Measurements from ENCODE around the gene ZNF787.

DNA sequence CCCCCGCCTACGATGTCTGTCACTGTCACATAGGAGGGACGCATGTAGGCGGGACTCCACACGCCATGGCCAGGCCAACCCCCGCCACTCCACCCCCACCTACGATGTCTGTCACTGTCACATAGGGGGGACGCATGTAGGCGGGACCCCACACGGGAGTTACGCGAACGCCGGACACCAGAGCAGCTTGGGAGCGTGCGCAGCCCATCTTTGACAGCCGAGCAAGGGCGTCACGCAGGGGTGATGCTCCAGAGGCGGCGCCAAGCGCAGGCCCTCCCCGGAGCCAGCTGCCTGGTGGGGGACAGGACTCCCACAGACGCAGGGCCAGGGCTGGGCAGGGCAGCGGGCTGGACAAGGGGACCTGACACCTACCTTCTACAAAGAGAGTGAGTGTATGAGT is 20.0 kb downstream of the ZNF787 start:
- TF ChIP-seq, protein P1, sequence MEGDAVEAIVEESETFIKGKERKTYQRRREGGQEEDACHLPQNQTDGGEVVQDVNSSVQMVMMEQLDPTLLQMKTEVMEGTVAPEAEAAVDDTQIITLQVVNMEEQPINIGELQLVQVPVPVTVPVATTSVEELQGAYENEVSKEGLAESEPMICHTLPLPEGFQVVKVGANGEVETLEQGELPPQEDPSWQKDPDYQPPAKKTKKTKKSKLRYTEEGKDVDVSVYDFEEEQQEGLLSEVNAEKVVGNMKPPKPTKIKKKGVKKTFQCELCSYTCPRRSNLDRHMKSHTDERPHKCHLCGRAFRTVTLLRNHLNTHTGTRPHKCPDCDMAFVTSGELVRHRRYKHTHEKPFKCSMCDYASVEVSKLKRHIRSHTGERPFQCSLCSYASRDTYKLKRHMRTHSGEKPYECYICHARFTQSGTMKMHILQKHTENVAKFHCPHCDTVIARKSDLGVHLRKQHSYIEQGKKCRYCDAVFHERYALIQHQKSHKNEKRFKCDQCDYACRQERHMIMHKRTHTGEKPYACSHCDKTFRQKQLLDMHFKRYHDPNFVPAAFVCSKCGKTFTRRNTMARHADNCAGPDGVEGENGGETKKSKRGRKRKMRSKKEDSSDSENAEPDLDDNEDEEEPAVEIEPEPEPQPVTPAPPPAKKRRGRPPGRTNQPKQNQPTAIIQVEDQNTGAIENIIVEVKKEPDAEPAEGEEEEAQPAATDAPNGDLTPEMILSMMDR (conservative IDR thresholded peaks at IDR 0.05) = no peak
- no peak for TF ChIP-seq ZFX (IDR thresholded peaks at IDR 0.05)

Data from C4-2B (cell line).